HCT116 (cell line): ENCODE data around the gene PDCL2. TPM values are rescaled to one million over a fixed set of nuclear protein-coding genes. Genes with fewer than 3 reads are reported as not detected.

ENCODE experiments used
- ATAC-seq: fragments of 200-7000 bp; cut with Tn5 transposase; 2 replicates; pipeline ENCODE4 v1.9.1; 2020; ENCODE audit warnings: mild to moderate bottlenecking, moderate library complexity
- BruUV-seq: library from RNA; stranded (reverse); fragments of 400-500 nt; replicated peaks from 2 replicates; lab custom pipeline; 2021; lab: Mats Ljungman, UMichigan
- CTCF ChIA-PET: fragments of 300-600 bp; sonication (Branson Sonifier 250); formaldehyde crosslinking; loops from one replicate; lab custom pipeline; 2021; ENCODE audit warnings: antibody characterized with exemption; lab: Charles Lee
- POLR2A ChIA-PET: fragments of 300-600, 350-600 bp; sonication (Branson Sonifier 250); formaldehyde crosslinking; loops from one replicate; lab custom pipeline; 2021; ENCODE audit warnings: antibody characterized with exemption; lab: Charles Lee
- RAD21 ChIA-PET, 2 experiments: fragments of 300-600 bp; sonication (Branson Sonifier 250); formaldehyde crosslinking; loops; one replicate each; lab custom pipeline; 2023; ENCODE audit warnings: low total read pairs in 2 of 2; ENCODE audit not compliant: uncharacterized antibody in 2 of 2, unreplicated experiment in 2 of 2, low non-redundant PET in 1 of 2; lab: Charles Lee
- DNase-seq: peaks from one replicate; pipeline ENCODE4 v3.0.0-alpha.2; 2010; ENCODE audit warnings: low read depth, low spot score
- H2AFZ ChIP-seq: fragments of 200-600 bp; shearing (Covaris generic), sonication (generic); 2 replicates; pipeline ENCODE4 v1.6.1; 2017; ENCODE audit warnings: low read depth, mixed run types, mixed read lengths, antibody characterized with exemption, low read length; ENCODE audit not compliant: poor library complexity, severe bottlenecking
- H3K27ac ChIP-seq: 2 replicates; pipeline ENCODE4 v1.5.1; 2012; ENCODE audit warnings: low read depth, low read length
- H3K27me3 ChIP-seq: fragments of 200-600 bp; sonication (generic); 2 replicates; pipeline ENCODE4 v1.6.1; 2016; ENCODE audit warnings: mixed run types, low read length, mixed read lengths; ENCODE audit not compliant: insufficient read depth
- H3K36me3 ChIP-seq, 2 experiments: fragments of 200-500 bp in 1 of 2; fragments of 200-600 bp in 1 of 2; sonication (Bioruptor generic) in 1 of 2; sonication (generic) in 1 of 2; 2 replicates each; pipeline versions ENCODE4 v1.5.1 to v1.6.1; 2014 to 2016; ENCODE audit warnings: low read length in 2 of 2, inconsistent platforms in 1 of 2, mixed read lengths in 1 of 2, mixed run types in 1 of 2; ENCODE audit not compliant: insufficient read depth in 2 of 2, control insufficient read depth in 1 of 2
- H3K4me1 ChIP-seq, 2 experiments: fragments of 200-600 bp in 1 of 2; sonication (generic) in 1 of 2; 2 replicates each; pipeline versions ENCODE4 v1.5.1 to v1.6.1; 2012 to 2017; ENCODE audit warnings: low read length in 2 of 2, inconsistent platforms in 1 of 2, mild to moderate bottlenecking in 1 of 2, mixed read lengths in 1 of 2, mixed run types in 1 of 2, moderate library complexity in 1 of 2; ENCODE audit not compliant: insufficient read depth in 2 of 2, control insufficient read depth in 1 of 2
- H3K4me2 ChIP-seq: fragments of 200-600 bp; sonication (generic); 2 replicates; pipeline ENCODE4 v1.6.1; 2017; ENCODE audit warnings: mixed run types, low read length, mixed read lengths
- H3K4me3 ChIP-seq, 2 experiments: fragments of 200-600 bp in 1 of 2; sonication (generic) in 1 of 2; replicated peaks in 1 of 2; 2 replicates each; pipeline ENCODE4 v1.5.1; 2011 to 2016; ENCODE audit warnings: low read length in 2 of 2, control low read depth in 1 of 2, low read depth in 1 of 2, mild to moderate bottlenecking in 1 of 2, mixed read lengths in 1 of 2, mixed run types in 1 of 2
- H3K79me2 ChIP-seq: fragments of 200-600 bp; sonication (generic); 2 replicates; pipeline ENCODE4 v1.6.1; 2017; ENCODE audit warnings: mild to moderate bottlenecking, mixed run types, low read length, moderate library complexity, mixed read lengths; ENCODE audit not compliant: insufficient read depth
- H3K9ac ChIP-seq: fragments of 200-600 bp; sonication (generic); 2 replicates; pipeline ENCODE4 v1.6.1; 2016; ENCODE audit warnings: low read length, mixed read lengths
- H3K9me2 ChIP-seq: fragments of 200-600 bp; sonication (generic), shearing (Covaris generic); 2 replicates; pipeline ENCODE4 v1.6.1; 2017; ENCODE audit warnings: mixed run types, mild to moderate bottlenecking, moderate library complexity; ENCODE audit not compliant: insufficient read depth
- H3K9me3 ChIP-seq, 2 experiments: fragments of 200-500 bp in 1 of 2; fragments of 200-600 bp in 1 of 2; sonication (Bioruptor generic) in 1 of 2; sonication (generic) in 1 of 2; 2 replicates each; pipeline ENCODE4 v1.6.1; 2014 to 2017; ENCODE audit warnings: low read length in 2 of 2, mixed read lengths in 2 of 2, inconsistent platforms in 1 of 2, low read depth in 1 of 2, mild to moderate bottlenecking in 1 of 2, mixed run types in 1 of 2, moderate library complexity in 1 of 2; ENCODE audit not compliant: control insufficient read depth in 1 of 2, insufficient read depth in 1 of 2
- H4K20me1 ChIP-seq: fragments of 200-600 bp; sonication (generic), shearing (Covaris generic); 2 replicates; pipeline ENCODE4 v1.6.1; 2017; ENCODE audit warnings: mixed run types, mild to moderate bottlenecking, moderate library complexity; ENCODE audit not compliant: insufficient read depth
- ELF1 ChIP-seq: IDR thresholded peaks from 2 replicates; pipeline ENCODE4 v1.6.1; 2012; ENCODE audit warnings: low read depth, borderline replicate concordance
- EZH2 ChIP-seq: fragments of 200-600 bp; sonication (generic); IDR thresholded peaks from 2 replicates; pipeline ENCODE4 v1.6.1; 2017; ENCODE audit warnings: antibody characterized with exemption, mixed run types
- EZH2phosphoT487 ChIP-seq: fragments of 200-600 bp; IDR thresholded peaks from 2 replicates; pipeline ENCODE4 v1.6.1; 2018; ENCODE audit warnings: antibody characterized with exemption, borderline replicate concordance
- FOSL1 ChIP-seq: IDR thresholded peaks from 2 replicates; pipeline ENCODE4 v1.6.1; 2012; ENCODE audit warnings: low read depth
- JUND ChIP-seq: IDR thresholded peaks from 2 replicates; pipeline ENCODE4 v1.6.1; 2012
- POLR2AphosphoS5 ChIP-seq: IDR thresholded peaks from 2 replicates; pipeline ENCODE4 v1.6.1; 2011; ENCODE audit warnings: mild to moderate bottlenecking, low read depth, low read length, moderate library complexity
- RAD21 ChIP-seq: IDR thresholded peaks from 2 replicates; pipeline ENCODE4 v1.6.1; 2012; ENCODE audit warnings: low read depth, mild to moderate bottlenecking
- REST ChIP-seq: IDR thresholded peaks from 2 replicates; pipeline ENCODE4 v1.6.1; 2012; ENCODE audit warnings: low read depth
- SP1 ChIP-seq: IDR thresholded peaks from 2 replicates; pipeline ENCODE4 v1.6.1; 2012; ENCODE audit warnings: low read depth
- SRF ChIP-seq: IDR thresholded peaks from 2 replicates; pipeline ENCODE4 v1.6.1; 2012; ENCODE audit warnings: low read depth
- ZBTB33 ChIP-seq: IDR thresholded peaks from 2 replicates; pipeline ENCODE4 v1.6.1; 2011; ENCODE audit warnings: mild to moderate bottlenecking, low read length, moderate library complexity; ENCODE audit not compliant: insufficient replicate concordance; ENCODE audit errors: extremely low read depth
- ZFX ChIP-seq: fragments of 450-650 bp; IDR thresholded peaks from 2 replicates; pipeline ENCODE4 v1.6.1; 2017
- ZNF274 ChIP-seq: fragments of 200-500 bp; sonication (Bioruptor generic); IDR thresholded peaks from 2 replicates; pipeline ENCODE4 v1.6.1; 2014; ENCODE audit warnings: mild to moderate bottlenecking, low read depth, low read length, inconsistent platforms
- intact Hi-C: fragments of 100-400 bp; cut with micrococcal nuclease; formaldehyde crosslinking; loops from 2 replicates; pipeline ENCODE4 v1.10.0; 2022
- total RNA-seq: library from RNA; stranded (reverse); gene quantifications from one replicate; pipeline ENCODE4 v1.2.1, GENCODE V29; 2021; ENCODE audit not compliant: unreplicated experiment
- TF ChIP-seq, protein P1 (sequence below): IDR thresholded peaks from 2 replicates; pipeline ENCODE4 v1.6.1; 2012

Gene PDCL2
- total RNA-seq, 1 experiment from 2014 or later, result 0.47 TPM

DNA sequence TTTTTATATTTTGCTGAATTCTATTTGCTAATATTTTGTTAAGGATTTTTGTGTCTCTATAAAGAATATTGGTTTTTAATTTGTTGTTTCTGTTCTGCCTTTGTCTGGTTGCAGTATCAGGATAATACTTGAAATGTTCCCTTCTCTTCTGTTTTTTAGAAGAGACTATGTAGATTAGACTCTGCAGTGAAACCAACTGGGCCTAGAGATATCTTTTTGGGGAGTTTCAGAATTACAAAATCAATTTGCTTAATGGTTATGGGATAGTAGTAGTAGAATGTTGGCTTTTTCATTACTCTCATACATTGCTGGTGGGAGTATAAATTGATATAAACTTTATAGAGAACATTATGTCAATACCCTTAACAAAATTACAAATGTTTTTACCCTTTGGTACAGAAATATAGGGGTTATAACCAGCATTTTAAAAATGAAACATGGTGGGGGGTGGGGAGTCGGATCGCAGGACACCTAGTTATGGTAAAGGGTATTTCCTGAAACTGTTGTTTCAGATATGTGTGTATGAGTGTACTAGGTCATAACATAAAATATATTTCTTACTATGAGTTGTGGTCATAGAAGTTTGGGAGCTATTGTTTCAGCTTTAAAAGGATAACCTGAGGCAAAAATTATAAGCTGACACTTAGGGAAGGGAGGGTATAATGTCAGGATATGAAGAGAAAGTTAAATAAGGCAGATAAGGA is 74.4 kb downstream of the PDCL2 start:
- Histone ChIP-seq H3K9ac (no peak overlapping the region), H4K20me1 (no peaks in the 10 kb centered on the region), H3K36me3 (no peaks in the 10 kb centered on the region), H3K4me3 (no peak overlapping the region), H3K27ac (no peak overlapping the region), H3K9me2 (no peaks in the 10 kb centered on the region), H3K27me3 (no peaks in the 10 kb centered on the region), H3K79me2 (peaks cover 83% of the 10 kb centered on the region), H2AFZ (no peak overlapping the region), H3K4me2 (no peak overlapping the region), H3K4me1 (no peaks in the 10 kb centered on the region), H3K9me3 (no peaks in the 10 kb centered on the region)
- no TSS peak for BruUV-seq
- ChIA-PET CTCF (no interaction called here), POLR2A (no interaction called here), RAD21 (no interaction called here)
- no peak for DNase-seq
- TF ChIP-seq RAD21, result no peak
- no peak for TF ChIP-seq ZFX
- intact Hi-C loops, result no loop called here
- no peak for ATAC-seq

- Histone ChIP-seq H4K20me1 (no peaks in the 10 kb centered on the region), H3K27ac (no peak overlapping the region), H3K36me3 (no peaks in the 10 kb centered on the region; a peak in 1 of 4 replicates), H3K9me3 (no peaks in the 10 kb centered on the region), H3K4me3 (no peak overlapping the region), H3K9ac (no peak overlapping the region), H3K27me3 (no peaks in the 10 kb centered on the region), H3K79me2 (peaks cover 61% of the 10 kb centered on the region), H3K4me1 (no peaks in the 10 kb centered on the region), H3K9me2 (no peaks in the 10 kb centered on the region), H2AFZ (no peak overlapping the region), H3K4me2 (no peak overlapping the region)
- BruUV-seq, result no TSS peak
- intact Hi-C loops, result no loop called here
- RAD21 ChIA-PET, result no interaction called here
- ATAC-seq (no peak), DNase-seq (no peak)
- CTCF ChIA-PET, result no interaction called here
- POLR2A ChIA-PET, result no interaction called here
- TF ChIP-seq EZH2phosphoT487 (no peak), REST (no peak), SRF (no peak), SP1 (no peak), FOSL1 (no peak), POLR2AphosphoS5 (no peak), EZH2 (no peak), ELF1 (no peak), ZBTB33 (no peak), ZNF274 (no peak), JUND (no peak)
- TF ChIP-seq, protein P1, sequence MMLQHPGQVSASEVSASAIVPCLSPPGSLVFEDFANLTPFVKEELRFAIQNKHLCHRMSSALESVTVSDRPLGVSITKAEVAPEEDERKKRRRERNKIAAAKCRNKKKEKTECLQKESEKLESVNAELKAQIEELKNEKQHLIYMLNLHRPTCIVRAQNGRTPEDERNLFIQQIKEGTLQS, result no peak
Measured at GRCh38 chr4:55512922-55513571, 79.0 kb downstream of the PDCL2 start.
